HG03064 (cell line): Measurements from ENCODE around the gene AIFM3.
"Not testable (repeated sequence)": the region's sequence is repeated elsewhere in the genome, so short reads cannot be mapped to it uniquely, and the experiment has no call there.

Experiments
- ATAC-seq: cut with Tn5 transposase; IDR thresholded peaks from one replicate; pipeline ENCODE4 v1.9.1; 2021; ENCODE audit warnings: low read depth; ENCODE audit not compliant: unreplicated experiment

The AIFM3 gene

GRCh38 chr22:20966883-20967696 is at the start of gene AIFM3:
Gene AIFM3 (plus strand): TSS chr22:20967255. CDS start chr22:20967945, 690 bp downstream.
- no peak for ATAC-seq

- ATAC-seq, result no peak
Observed at GRCh38 chr22:20918663-20919218, 48.3 kb upstream of the AIFM3 start.

GRCh38 chr22:20919718-20920117 is 47.3 kb upstream of the AIFM3 start:
- ATAC-seq, result no peak

- no peak for ATAC-seq
Observed at GRCh38 chr22:20920881-20921203, 46.2 kb upstream of the AIFM3 start.

- no peak for ATAC-seq
Observed at GRCh38 chr22:20922141-20922751, 44.8 kb upstream of the AIFM3 start.

- no peak for ATAC-seq
Observed at GRCh38 chr22:20926243-20926642, 40.8 kb upstream of the AIFM3 start.

- ATAC-seq, result no peak
Observed at GRCh38 chr22:20927940-20928572, 39.0 kb upstream of the AIFM3 start.

GRCh38 chr22:20928573-20928967 is 38.5 kb upstream of the AIFM3 start:
- ATAC-seq, result no peak

GRCh38 chr22:20930004-20930403 is 37.1 kb upstream of the AIFM3 start:
- ATAC-seq, result no peak

- not testable (repeated sequence) for ATAC-seq
Observed at GRCh38 chr22:20930435-20930834, 36.6 kb upstream of the AIFM3 start.

- ATAC-seq, result no peak
Observed at GRCh38 chr22:20931126-20931654, 35.9 kb upstream of the AIFM3 start.

- ATAC-seq, result no peak
Observed at GRCh38 chr22:20933910-20934309, 33.1 kb upstream of the AIFM3 start.

- not testable (repeated sequence) for ATAC-seq
Observed at GRCh38 chr22:20935049-20935448, 32.0 kb upstream of the AIFM3 start.

GRCh38 chr22:20935780-20936539 is 31.1 kb upstream of the AIFM3 start:
- not testable (repeated sequence) for ATAC-seq

- no peak for ATAC-seq
Observed at GRCh38 chr22:20937031-20937793, 29.8 kb upstream of the AIFM3 start.

- ATAC-seq, result no peak
Observed at GRCh38 chr22:20937794-20938671, 29.0 kb upstream of the AIFM3 start.

- not testable (repeated sequence) for ATAC-seq
Observed at GRCh38 chr22:20939457-20940185, 27.4 kb upstream of the AIFM3 start.

GRCh38 chr22:20940186-20940651 is 26.8 kb upstream of the AIFM3 start:
- ATAC-seq, result no peak
